DOHH2 (cell line): ENCODE measurements around the gene HTRA3.

Source experiments
- H3F3A ChIP-seq: fragments of 200-600 bp; sonication (generic), shearing (Covaris generic); 2 replicates; pipeline ENCODE4 v1.6.0; 2016; ENCODE audit warnings: antibody characterized with exemption, mild to moderate bottlenecking; ENCODE audit not compliant: control insufficient read depth, insufficient read depth
- H3K27ac ChIP-seq: fragments of 200-600 bp; sonication (generic); 2 replicates; pipeline ENCODE4 v1.5.1; 2014; ENCODE audit warnings: low read depth, mild to moderate bottlenecking, low read length, moderate library complexity
- H3K27me3 ChIP-seq: fragments of 200-600 bp; sonication (generic); 2 replicates; pipeline ENCODE4 v1.6.1; 2014; ENCODE audit warnings: mild to moderate bottlenecking, low read length, mixed read lengths; ENCODE audit not compliant: control insufficient read depth
- H3K36me3 ChIP-seq: fragments of 200-600 bp; sonication (generic); 2 replicates; pipeline ENCODE4 v1.6.1; 2014; ENCODE audit warnings: mild to moderate bottlenecking, low read length, moderate library complexity, mixed read lengths; ENCODE audit not compliant: control insufficient read depth
- H3K4me1 ChIP-seq: fragments of 200-600 bp; sonication (generic); 2 replicates; pipeline ENCODE4 v1.6.1; 2014; ENCODE audit warnings: mild to moderate bottlenecking, low read length, mixed read lengths; ENCODE audit not compliant: control insufficient read depth
- H3K4me2 ChIP-seq: fragments of 200-600 bp; sonication (generic); 2 replicates; pipeline ENCODE4 v1.6.0; 2014; ENCODE audit warnings: mild to moderate bottlenecking, low read length, moderate library complexity
- H3K4me3 ChIP-seq: fragments of 200-600 bp; sonication (generic); 2 replicates; pipeline ENCODE4 v1.5.1; 2014; ENCODE audit warnings: mild to moderate bottlenecking, low read length, mixed read lengths
- H3K79me2 ChIP-seq: fragments of 200-600 bp; sonication (generic); 2 replicates; pipeline ENCODE4 v1.6.1; 2014; ENCODE audit warnings: mild to moderate bottlenecking, low read length, mixed read lengths; ENCODE audit not compliant: control insufficient read depth
- H3K9me2 ChIP-seq: fragments of 200-600 bp; sonication (generic); replicated peaks from 2 replicates; pipeline ENCODE4 v1.6.1; 2014; ENCODE audit warnings: mild to moderate bottlenecking, low read length, mixed read lengths; ENCODE audit not compliant: control insufficient read depth
- H3K9me3 ChIP-seq: fragments of 200-600 bp; sonication (generic); 2 replicates; pipeline ENCODE4 v1.6.1; 2014; ENCODE audit warnings: antibody characterized with exemption, low read length, mixed read lengths; ENCODE audit not compliant: control insufficient read depth, insufficient read depth
- H4K20me1 ChIP-seq: fragments of 200-600 bp; sonication (generic); 2 replicates; pipeline ENCODE4 v1.6.0; 2014; ENCODE audit warnings: low read depth, mild to moderate bottlenecking, antibody characterized with exemption, low read length, moderate library complexity; ENCODE audit not compliant: control insufficient read depth, insufficient read depth
- CTCF ChIP-seq: fragments of 200-600 bp; sonication (generic); IDR thresholded peaks from one replicate; pipeline ENCODE4 v1.5.1; 2014; ENCODE audit warnings: antibody characterized with exemption, mild to moderate bottlenecking, low read depth, low read length; ENCODE audit not compliant: poor library complexity, severe bottlenecking
- EZH2phosphoT487 ChIP-seq: fragments of 200-600 bp; sonication (generic); IDR thresholded peaks from 2 replicates; pipeline ENCODE4 v1.6.1; 2017; ENCODE audit warnings: borderline replicate concordance, mild to moderate bottlenecking, antibody characterized with exemption, low read length, moderate library complexity, mixed read lengths

HTRA3 gene

GRCh38 chr4:8230033-8230432, 39.5 kb upstream of the HTRA3 start:
- Histone ChIP-seq H3K36me3 (peaks cover 76% of the 10 kb centered on the region), H3F3A (peaks cover 6% of the 10 kb centered on the region), H3K4me2 (peak overlapping the region; percentile 75), H3K79me2 (peaks cover 21% of the 10 kb centered on the region), H4K20me1 (no peaks in the 10 kb centered on the region), H3K9me3 (no peaks in the 10 kb centered on the region), H3K27ac (peak overlapping the region; percentile 84; the same call in 1 of the 2 replicates), H3K4me1 (peaks cover 50% of the 10 kb centered on the region), H3K9me2 (no peaks in the 10 kb centered on the region), H3K27me3 (no peaks in the 10 kb centered on the region), H3K4me3 (peak overlapping the region; percentile 60)
- TF ChIP-seq EZH2phosphoT487 = no peak
- no peak for TF ChIP-seq CTCF

- no peak overlapping the region for H3K4me2 ChIP-seq
- TF ChIP-seq EZH2phosphoT487 = no peak
- no peak for TF ChIP-seq CTCF
- peaks cover 77% of the 10 kb centered on the region for H3K36me3 ChIP-seq
- peaks cover 55% of the 10 kb centered on the region for H3K4me1 ChIP-seq
- H3K9me2 ChIP-seq = no peaks in the 10 kb centered on the region
- peaks cover 21% of the 10 kb centered on the region for H3K79me2 ChIP-seq
- H3K27ac ChIP-seq = no peak overlapping the region
- H4K20me1 ChIP-seq = no peaks in the 10 kb centered on the region
- no peaks in the 10 kb centered on the region for H3K9me3 ChIP-seq
- no peak overlapping the region for H3K4me3 ChIP-seq
- H3K27me3 ChIP-seq = no peaks in the 10 kb centered on the region
- H3F3A ChIP-seq = peaks cover 6% of the 10 kb centered on the region
These were observed 38.7 kb upstream of the HTRA3 start for GRCh38 chr4:8230891-8231290.

- H3K27ac ChIP-seq = no peak overlapping the region
These were observed 38.0 kb upstream of the HTRA3 start for GRCh38 chr4:8231551-8232049.

More at GRCh38 chr4:8231551-8232049, 38.0 kb upstream of the HTRA3 start:
- no peaks in the 10 kb centered on the region for H4K20me1 ChIP-seq
- no peak overlapping the region for H3K4me3 ChIP-seq
- no peaks in the 10 kb centered on the region for H3K27me3 ChIP-seq
- no peak overlapping the region for H3K4me2 ChIP-seq
- H3K4me1 ChIP-seq = peaks cover 54% of the 10 kb centered on the region
- no peaks in the 10 kb centered on the region for H3K9me2 ChIP-seq
- no peaks in the 10 kb centered on the region for H3K9me3 ChIP-seq
- H3K36me3 ChIP-seq = peaks cover 77% of the 10 kb centered on the region
- peaks cover 6% of the 10 kb centered on the region for H3F3A ChIP-seq
- TF ChIP-seq CTCF (no peak), EZH2phosphoT487 (no peak)
- peaks cover 21% of the 10 kb centered on the region for H3K79me2 ChIP-seq
